PC-3 (cell line): ENCODE data around the gene RAB7A. TPM values are rescaled to one million over a fixed set of nuclear protein-coding genes. Genes with fewer than 3 reads are reported as not detected.

ENCODE experiments used
- ATAC-seq: fragments of 200-7000 bp; cut with Tn5 transposase; 2 replicates; pipeline ENCODE4 v1.9.1; 2020; ENCODE audit warnings: mild to moderate bottlenecking, moderate library complexity
- BruUV-seq: library from RNA; stranded (reverse); fragments of 400-500 nt; replicated peaks from 2 replicates; lab custom pipeline; 2021; lab: Mats Ljungman, UMichigan
- CTCF ChIA-PET: fragments of 300-600 bp; sonication (Branson Sonifier 250); formaldehyde crosslinking; loops from one replicate; lab custom pipeline; 2022; ENCODE audit warnings: antibody characterized with exemption; lab: Charles Lee
- POLR2A ChIA-PET: fragments of 300-600 bp; sonication (Branson Sonifier 250); formaldehyde crosslinking; loops from one replicate; lab custom pipeline; 2022; ENCODE audit warnings: antibody characterized with exemption; ENCODE audit not compliant: unreplicated experiment; lab: Charles Lee
- DNase-seq: peaks from one replicate; pipeline ENCODE4 v3.0.0-alpha.2; 2015
- H2AFZ ChIP-seq: fragments of 300-600 bp; sonication (generic); 2 replicates; pipeline ENCODE4 v1.6.0; 2016; ENCODE audit warnings: antibody characterized with exemption, low read length
- H3F3A ChIP-seq: fragments of 300-600 bp; sonication (generic); one replicate; pipeline ENCODE4 v1.6.0; 2017; ENCODE audit warnings: antibody characterized with exemption, low read length, control low read depth, mild to moderate bottlenecking; ENCODE audit not compliant: unreplicated experiment
- H3K27ac ChIP-seq: fragments of 300-600 bp; sonication (generic); 2 replicates; pipeline ENCODE4 v1.5.1; 2016; ENCODE audit warnings: mild to moderate bottlenecking, low read length
- H3K27me3 ChIP-seq: fragments of 300-600 bp; sonication (generic); 2 replicates; pipeline ENCODE4 v1.6.1; 2016; ENCODE audit warnings: low read length, mixed read lengths
- H3K36me3 ChIP-seq: fragments of 300-600 bp; sonication (generic); 2 replicates; pipeline ENCODE4 v1.6.1; 2016; ENCODE audit warnings: low read depth, mixed run types, low read length, mixed read lengths
- H3K4me1 ChIP-seq: fragments of 300-600 bp; sonication (generic); 2 replicates; pipeline ENCODE4 v1.5.1; 2016; ENCODE audit warnings: low read length; ENCODE audit not compliant: insufficient read depth
- H3K4me2 ChIP-seq: fragments of 300-600 bp; sonication (generic); 2 replicates; pipeline ENCODE4 v1.6.0; 2016; ENCODE audit warnings: low read length
- H3K4me3 ChIP-seq: fragments of 300-600 bp; sonication (generic); 2 replicates; pipeline ENCODE4 v1.5.1; 2016; ENCODE audit warnings: mild to moderate bottlenecking, low read length, mixed read lengths
- H3K79me2 ChIP-seq: fragments of 300-600 bp; sonication (generic); 2 replicates; pipeline ENCODE4 v1.6.1; 2017; ENCODE audit warnings: low read length, mixed read lengths
- H3K9ac ChIP-seq: fragments of 300-600 bp; sonication (generic); 2 replicates; pipeline ENCODE4 v1.6.0; 2016; ENCODE audit warnings: mild to moderate bottlenecking, low read length
- H3K9me2 ChIP-seq: fragments of 300-600 bp; sonication (generic); replicated peaks from 2 replicates; pipeline ENCODE4 v1.6.1; 2016; ENCODE audit warnings: mixed run types, low read length, mixed read lengths
- H3K9me3 ChIP-seq: fragments of 300-600 bp; sonication (generic); 2 replicates; pipeline ENCODE4 v1.6.1; 2016; ENCODE audit warnings: low read length, mixed read lengths
- H4K20me1 ChIP-seq: fragments of 300-600 bp; sonication (generic); 2 replicates; pipeline ENCODE4 v1.6.1; 2016; ENCODE audit warnings: low read length, mixed read lengths
- EZH2 ChIP-seq: fragments of 300-600 bp; sonication (generic); IDR thresholded peaks from one replicate; pipeline ENCODE4 v1.6.1; 2017; ENCODE audit warnings: antibody characterized with exemption, mild to moderate bottlenecking, low read length; ENCODE audit not compliant: unreplicated experiment
- EZH2phosphoT487 ChIP-seq: fragments of 300-600 bp; sonication (generic); IDR thresholded peaks from 2 replicates; pipeline ENCODE4 v1.6.1; 2018; ENCODE audit warnings: mild to moderate bottlenecking, antibody characterized with exemption, low read length, borderline replicate concordance
- intact Hi-C: fragments of 100-400 bp; cut with micrococcal nuclease; formaldehyde crosslinking; loops from 2 replicates; pipeline ENCODE4 v1.9.0; 2023
- total RNA-seq: library from RNA; depleted of rRNA; stranded (reverse); fragments of >200 nt; gene quantifications from 2 replicates; pipeline ENCODE4 v1.2.3, GENCODE V29; 2014
- TF ChIP-seq, protein P1 (sequence below): fragments of 300-600 bp; sonication (generic); conservative IDR thresholded peaks from 2 replicates; pipeline ENCODE4 v1.5.1; 2017; ENCODE audit warnings: antibody characterized with exemption, low read depth, mild to moderate bottlenecking, low read length

RAB7A gene
- total RNA-seq, 1 experiment from 2014 or later: 48.0 TPM

DNA sequence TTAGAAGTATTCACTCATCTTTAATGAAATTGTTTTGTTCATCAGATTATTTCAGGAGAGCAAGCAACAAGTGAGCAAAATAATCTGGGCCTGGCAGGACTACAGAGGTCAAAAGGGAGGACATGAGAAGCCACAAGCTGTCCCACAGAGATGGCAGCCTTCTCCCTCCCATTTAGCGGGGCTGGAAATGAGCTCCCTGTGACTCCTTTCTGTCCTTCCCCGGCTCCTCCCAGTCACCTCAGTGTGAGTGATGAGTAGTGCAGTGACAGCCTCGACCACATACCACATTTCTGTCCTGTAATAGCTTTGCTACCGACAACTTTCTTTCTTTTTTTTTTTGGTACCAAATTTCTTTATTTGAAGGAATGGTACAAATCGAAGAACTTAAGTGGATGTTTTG is 38.0 kb downstream of the RAB7A start:
- peaks cover 13% of the 10 kb centered on the region; the same call in 1 of the 2 replicates for H4K20me1 ChIP-seq
- intact Hi-C loops: no loop called here

DNA sequence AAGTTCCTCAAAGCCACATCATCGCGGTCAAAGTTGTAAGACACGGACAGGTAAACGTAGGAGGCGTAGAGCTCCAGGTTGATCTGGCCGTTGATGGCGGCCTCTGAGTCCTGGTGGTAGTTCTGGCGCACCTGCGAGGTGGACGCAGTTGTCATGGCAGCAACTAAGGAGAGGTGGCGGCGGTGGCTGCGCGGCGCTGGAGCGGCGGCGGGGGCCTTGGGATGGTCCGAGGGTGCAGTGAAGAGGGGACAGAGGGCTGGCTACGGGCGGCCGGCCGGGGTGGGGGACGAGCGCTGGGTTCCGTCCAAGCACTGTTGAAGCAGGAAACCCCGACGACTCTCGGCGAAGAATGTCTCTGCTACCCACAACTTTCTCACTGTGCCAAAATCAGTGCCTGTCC is 38.9 kb downstream of the RAB7A start:
- CTCF ChIA-PET: no interaction called here
- H3K79me2 ChIP-seq: peaks cover 95% of the 10 kb centered on the region
- H3K4me1 ChIP-seq: no peaks in the 10 kb centered on the region
- no peaks in the 10 kb centered on the region for H3F3A ChIP-seq
- no peak overlapping the region for H3K4me2 ChIP-seq
- ATAC-seq: no peak
- H3K9me3 ChIP-seq: no peaks in the 10 kb centered on the region
- H3K4me3 ChIP-seq: no peak overlapping the region
- POLR2A ChIA-PET: no interaction called here
- H3K9me2 ChIP-seq: no peaks in the 10 kb centered on the region
- H2AFZ ChIP-seq: no peak overlapping the region
- peaks cover 4% of the 10 kb centered on the region for H3K36me3 ChIP-seq
- no peak for DNase-seq
- intact Hi-C loops: no loop called here
- H3K9ac ChIP-seq: no peak overlapping the region
- no peaks in the 10 kb centered on the region for H3K27me3 ChIP-seq
- TF ChIP-seq EZH2phosphoT487: no peak
- TF ChIP-seq, protein P1, sequence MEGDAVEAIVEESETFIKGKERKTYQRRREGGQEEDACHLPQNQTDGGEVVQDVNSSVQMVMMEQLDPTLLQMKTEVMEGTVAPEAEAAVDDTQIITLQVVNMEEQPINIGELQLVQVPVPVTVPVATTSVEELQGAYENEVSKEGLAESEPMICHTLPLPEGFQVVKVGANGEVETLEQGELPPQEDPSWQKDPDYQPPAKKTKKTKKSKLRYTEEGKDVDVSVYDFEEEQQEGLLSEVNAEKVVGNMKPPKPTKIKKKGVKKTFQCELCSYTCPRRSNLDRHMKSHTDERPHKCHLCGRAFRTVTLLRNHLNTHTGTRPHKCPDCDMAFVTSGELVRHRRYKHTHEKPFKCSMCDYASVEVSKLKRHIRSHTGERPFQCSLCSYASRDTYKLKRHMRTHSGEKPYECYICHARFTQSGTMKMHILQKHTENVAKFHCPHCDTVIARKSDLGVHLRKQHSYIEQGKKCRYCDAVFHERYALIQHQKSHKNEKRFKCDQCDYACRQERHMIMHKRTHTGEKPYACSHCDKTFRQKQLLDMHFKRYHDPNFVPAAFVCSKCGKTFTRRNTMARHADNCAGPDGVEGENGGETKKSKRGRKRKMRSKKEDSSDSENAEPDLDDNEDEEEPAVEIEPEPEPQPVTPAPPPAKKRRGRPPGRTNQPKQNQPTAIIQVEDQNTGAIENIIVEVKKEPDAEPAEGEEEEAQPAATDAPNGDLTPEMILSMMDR: no peak
- no peak for TF ChIP-seq EZH2
- no TSS peak for BruUV-seq
- H3K27ac ChIP-seq: no peak overlapping the region
- peaks cover 9% of the 10 kb centered on the region; the same call in 1 of the 2 replicates for H4K20me1 ChIP-seq

More for the DNA sequence above, 38.0 kb downstream of the RAB7A start:
- Histone ChIP-seq H3K27me3 (no peaks in the 10 kb centered on the region), H3K9me3 (no peaks in the 10 kb centered on the region), H2AFZ (no peak overlapping the region), H3K4me2 (no peak overlapping the region), H3K4me3 (no peak overlapping the region), H3K79me2 (peaks cover 93% of the 10 kb centered on the region), H3K4me1 (no peaks in the 10 kb centered on the region), H3K9ac (no peak overlapping the region), H3F3A (no peaks in the 10 kb centered on the region), H3K27ac (no peak overlapping the region), H3K36me3 (peaks cover 4% of the 10 kb centered on the region), H3K9me2 (no peaks in the 10 kb centered on the region)
- ChIA-PET CTCF (no interaction called here), POLR2A (no interaction called here)
- BruUV-seq: no TSS peak
- no peak for ATAC-seq
- no peak for TF ChIP-seq EZH2phosphoT487
- TF ChIP-seq, protein P1: no peak
- no peak for TF ChIP-seq EZH2
- no peak for DNase-seq

DNA sequence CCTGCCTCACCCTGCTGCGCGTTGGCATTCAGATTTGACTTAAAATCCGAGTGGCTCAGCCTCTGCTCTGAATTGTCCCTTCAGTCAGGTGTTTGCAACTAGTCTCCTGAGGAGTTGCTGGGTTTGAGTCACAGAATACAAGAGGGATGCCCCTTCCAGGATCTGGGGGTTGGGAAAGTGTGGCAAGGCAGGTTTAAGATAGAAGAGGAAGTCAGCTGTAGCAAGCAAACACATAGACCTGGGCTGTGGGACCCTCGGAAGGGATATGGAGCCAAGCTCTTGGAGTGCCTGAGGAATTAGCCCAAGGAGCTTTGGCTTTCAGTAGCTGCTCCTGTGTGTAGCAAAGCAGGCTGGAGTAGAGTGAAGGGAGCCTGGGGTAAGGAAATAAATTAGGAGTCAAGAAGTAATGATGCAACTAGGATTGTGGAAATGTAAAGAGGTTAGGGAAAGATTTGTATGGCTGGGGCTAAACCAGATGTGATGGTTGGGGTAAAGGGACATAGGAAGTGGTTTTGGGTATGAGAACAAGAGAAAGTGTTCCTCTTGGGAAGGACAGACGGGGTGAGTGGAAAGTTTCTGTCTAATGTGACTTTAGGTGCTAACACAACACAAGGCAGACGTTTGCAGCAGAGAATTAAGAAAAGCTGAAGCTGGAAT is 41.2 kb downstream of the RAB7A start:
- BruUV-seq: no TSS peak
- Histone ChIP-seq H2AFZ (no peak overlapping the region), H3F3A (no peaks in the 10 kb centered on the region), H3K9me3 (no peaks in the 10 kb centered on the region), H3K4me1 (no peaks in the 10 kb centered on the region), H3K4me3 (no peak overlapping the region), H3K79me2 (peaks cover 95% of the 10 kb centered on the region), H3K4me2 (no peak overlapping the region), H4K20me1 (peaks cover 11% of the 10 kb centered on the region; the same call in 1 of the 2 replicates), H3K9ac (no peak overlapping the region), H3K9me2 (no peaks in the 10 kb centered on the region), H3K27me3 (no peaks in the 10 kb centered on the region), H3K36me3 (peaks cover 4% of the 10 kb centered on the region), H3K27ac (no peak overlapping the region)
- intact Hi-C loops: no loop called here
- no peak for ATAC-seq
- DNase-seq: no peak
- POLR2A ChIA-PET: no interaction called here
- TF ChIP-seq, protein P1: no peak
- TF ChIP-seq EZH2: no peak
- no peak for TF ChIP-seq EZH2phosphoT487
- CTCF ChIA-PET: no interaction called here
